ENCODE measurements around the gene GTPBP10.
"Not testable (repeated sequence)": the region's sequence is repeated elsewhere in the genome, so short reads cannot be mapped to it uniquely, and the experiment has no call there.

GTPBP10 gene, protein sequence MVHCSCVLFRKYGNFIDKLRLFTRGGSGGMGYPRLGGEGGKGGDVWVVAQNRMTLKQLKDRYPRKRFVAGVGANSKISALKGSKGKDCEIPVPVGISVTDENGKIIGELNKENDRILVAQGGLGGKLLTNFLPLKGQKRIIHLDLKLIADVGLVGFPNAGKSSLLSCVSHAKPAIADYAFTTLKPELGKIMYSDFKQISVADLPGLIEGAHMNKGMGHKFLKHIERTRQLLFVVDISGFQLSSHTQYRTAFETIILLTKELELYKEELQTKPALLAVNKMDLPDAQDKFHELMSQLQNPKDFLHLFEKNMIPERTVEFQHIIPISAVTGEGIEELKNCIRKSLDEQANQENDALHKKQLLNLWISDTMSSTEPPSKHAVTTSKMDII

DNA sequence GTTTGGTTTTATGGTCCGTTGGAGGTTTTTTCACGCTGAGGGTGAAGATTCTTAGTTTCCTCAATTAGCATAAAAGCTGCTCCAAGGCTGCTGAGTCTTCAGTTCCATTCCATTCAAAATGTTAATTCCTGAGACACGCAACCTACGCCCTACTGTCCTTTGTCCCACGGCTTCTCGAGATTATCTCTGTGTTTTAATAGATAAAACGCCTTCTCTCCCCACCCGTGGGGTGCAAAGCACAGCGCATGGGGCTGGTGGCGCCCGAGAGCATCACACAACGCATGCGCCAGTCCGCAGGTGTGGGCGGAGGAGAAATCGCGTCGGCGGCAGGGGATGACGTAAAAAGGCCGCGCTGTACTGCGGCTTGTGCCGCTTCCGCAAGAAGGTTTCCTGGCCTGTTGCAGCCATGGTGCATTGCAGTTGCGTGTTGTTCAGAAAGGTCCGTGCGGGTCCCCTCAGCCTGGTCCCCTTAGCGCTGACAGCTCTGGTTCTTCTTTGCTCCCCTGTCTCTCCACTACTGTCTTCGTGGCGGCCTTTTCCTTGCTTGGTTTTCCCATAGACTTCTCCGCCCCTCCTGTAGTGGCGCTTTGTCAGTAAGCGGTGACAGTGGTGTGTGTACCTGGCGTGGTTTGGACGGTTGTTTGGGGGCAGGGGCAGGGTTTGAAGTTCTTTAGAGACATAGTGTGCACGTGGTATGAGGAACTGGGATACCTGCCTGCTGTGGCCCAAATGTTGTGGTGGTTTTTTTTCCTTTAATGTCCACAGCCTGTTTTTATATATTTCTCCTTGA is at the start of gene GTPBP10:
GTPBP10 (plus strand) TSS at position 381 of the 790 bp plus-strand sequence; CDS start at position 407, 26 bp downstream.
- FAIRE-seq = no peak

DNA sequence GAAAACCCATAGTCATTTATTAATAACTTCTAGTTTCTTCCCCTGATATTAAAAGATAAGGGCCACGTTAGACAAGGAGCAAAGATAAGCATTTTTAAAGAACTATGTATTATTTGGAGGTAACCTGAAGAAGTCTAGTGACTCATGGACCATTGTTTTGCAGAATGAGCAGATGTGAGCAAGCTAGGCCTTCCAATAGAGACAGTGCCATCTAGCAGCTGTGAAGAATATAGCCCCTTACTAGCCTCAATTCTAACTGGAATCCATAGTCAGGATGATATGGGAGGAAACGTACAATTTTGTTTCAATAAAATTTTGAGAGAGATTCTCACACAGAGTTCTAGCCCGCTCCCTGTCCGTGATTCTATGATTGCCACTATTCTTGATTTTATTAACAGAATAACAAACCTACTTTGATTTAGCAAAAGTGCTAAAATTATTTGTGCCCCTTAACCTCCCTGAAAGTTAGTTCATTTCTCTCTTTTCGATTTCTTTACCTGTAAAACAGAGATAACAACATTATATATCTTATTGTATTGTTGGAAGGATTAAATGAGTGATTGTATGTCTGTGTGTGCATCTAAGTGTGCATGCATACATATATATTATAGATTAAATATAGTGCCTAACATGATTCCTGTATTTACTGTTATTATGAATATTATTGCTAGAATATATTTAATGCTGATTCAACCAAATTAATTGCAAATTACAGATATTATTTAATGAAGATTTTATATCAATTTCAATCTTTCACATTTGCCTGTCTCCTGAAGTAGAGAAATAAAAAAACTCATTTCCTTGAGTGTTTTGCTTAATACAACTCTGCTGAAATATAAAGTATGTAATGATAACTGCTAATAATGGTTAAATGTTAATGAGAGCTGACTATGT is 48.1 kb upstream of the GTPBP10 start:
- no peak for FAIRE-seq

DNA sequence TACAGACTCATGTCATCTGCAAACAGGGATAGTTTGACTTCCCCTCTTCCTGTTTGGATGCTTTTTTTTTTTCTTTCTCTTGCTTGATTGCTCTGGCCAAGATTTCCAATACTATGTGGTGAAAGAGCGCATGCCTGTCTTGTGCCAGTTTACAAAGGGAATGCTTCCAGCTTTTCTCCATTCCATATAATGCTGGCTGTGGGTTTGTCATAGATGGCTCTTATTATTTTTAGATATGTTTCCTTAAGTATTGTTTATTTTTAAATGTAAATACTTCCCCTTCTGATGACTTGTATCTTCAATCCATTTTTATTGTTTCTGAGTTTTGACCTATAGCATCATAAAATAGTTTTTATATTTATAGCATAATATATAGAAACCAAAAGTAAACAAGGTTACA is 43.3 kb upstream of the GTPBP10 start:
- no peak for FAIRE-seq

DNA sequence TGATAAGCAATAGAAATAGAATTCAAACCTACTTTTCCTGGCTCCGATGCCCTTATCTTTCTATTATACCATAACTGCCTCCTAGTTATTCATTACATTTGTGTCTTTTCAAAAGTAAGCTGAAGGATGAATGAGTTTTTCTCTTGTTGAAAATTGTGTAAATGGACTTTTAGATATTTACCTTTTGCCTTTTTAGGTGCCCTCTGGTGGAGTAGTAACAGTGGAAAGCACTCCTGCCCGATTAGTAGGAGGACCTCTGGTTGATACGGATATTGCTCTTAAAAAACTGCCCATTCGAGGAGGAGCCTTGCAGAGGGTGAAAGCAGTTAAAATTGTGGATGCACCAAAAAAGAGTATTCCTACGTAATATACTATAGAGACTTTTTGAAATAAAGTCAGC is 36.6 kb upstream of the GTPBP10 start:
- FAIRE-seq = no peak

DNA sequence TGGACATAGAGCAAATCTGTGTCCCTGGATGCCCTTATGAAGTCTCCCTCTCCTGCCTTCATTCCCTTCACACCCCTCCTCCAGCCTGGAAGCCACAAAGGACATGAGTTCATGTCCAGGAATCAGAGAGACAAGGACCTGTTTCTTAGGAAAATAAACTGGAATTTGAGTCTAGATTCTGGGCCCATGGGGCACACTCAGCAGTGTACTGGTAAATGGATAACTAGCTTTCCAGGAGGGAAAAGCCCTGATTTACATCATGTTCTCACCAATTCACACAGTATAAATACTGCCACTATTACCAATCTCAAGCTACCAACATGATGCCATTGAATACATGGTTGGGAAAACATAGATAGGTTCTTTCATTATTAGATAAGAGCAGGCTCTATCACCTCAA is 35.3 kb upstream of the GTPBP10 start:
- no peak for FAIRE-seq

DNA sequence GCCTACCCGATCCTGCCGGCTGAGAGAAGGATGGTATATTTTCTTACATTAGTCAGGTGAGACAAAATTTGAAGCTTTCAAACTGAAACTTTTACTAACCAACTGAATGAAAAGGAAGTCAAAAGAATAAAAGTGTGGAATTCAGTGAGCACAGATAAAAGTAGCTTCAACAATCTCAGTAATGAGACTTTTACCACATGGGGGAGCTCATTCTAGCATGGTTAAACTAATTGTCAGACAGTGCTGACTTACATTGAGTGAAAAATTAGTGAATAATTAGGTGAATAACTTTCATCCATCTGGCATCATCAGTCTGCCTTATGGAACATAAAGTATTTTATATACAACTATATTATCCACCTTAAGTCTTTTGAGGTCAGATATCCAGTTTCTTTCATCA is 33.8 kb upstream of the GTPBP10 start:
- no peak for FAIRE-seq

DNA sequence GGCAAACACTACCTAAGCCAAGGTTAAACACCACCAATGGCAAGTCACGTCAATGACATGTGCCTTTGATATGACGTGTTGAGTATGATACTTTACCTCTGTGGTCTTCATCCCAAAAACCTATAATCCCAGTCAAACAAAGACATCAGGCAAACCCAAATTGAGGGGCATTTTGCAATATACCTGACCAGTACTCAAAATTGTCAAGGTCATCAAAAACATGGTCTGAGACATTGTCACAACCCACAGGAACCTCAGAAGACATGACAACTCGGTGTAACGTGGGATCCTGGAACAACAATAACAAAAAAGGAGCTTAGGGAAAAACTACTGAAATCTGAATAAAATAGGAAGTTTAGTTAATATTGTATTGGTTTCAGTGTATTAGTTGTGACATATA is 32.6 kb upstream of the GTPBP10 start:
- no peak for FAIRE-seq

DNA sequence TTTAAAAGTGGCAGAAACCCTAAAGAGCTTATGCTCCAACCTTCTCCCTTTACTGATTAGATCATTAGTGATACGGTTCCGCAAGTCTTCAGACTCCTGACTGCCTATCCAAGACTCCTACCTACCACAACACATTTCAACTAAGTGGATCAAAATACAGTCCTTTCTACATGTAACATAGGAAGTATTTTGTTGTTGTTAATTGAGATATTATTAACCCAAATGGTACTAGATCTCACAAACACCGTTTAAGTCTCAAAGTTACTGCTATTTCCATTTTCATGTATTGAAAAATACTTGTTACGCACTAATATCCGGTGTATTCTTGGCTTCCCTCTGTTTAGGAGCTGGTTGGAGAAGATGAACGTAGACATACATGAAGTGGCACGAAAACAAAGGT is 26.5 kb upstream of the GTPBP10 start:
- FAIRE-seq = no peak

DNA sequence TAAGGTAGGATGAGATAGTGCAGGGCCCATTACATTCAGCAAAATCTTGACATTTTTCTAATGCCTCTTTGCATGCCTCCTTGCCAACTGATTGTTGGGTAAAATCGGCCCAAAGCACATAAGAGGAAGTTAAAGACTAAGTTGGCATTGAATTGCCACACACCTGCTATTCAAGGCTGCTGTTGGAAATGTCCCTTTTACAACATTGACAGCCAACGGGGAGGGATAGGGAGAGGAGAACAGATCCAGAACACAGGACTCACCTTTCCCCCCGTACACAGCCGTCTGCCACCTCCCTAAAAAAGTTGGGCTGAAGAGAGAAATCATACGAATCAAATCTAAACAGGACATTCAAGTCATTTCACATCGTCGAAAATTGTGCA is 26.1 kb upstream of the GTPBP10 start:
- FAIRE-seq = no peak

DNA sequence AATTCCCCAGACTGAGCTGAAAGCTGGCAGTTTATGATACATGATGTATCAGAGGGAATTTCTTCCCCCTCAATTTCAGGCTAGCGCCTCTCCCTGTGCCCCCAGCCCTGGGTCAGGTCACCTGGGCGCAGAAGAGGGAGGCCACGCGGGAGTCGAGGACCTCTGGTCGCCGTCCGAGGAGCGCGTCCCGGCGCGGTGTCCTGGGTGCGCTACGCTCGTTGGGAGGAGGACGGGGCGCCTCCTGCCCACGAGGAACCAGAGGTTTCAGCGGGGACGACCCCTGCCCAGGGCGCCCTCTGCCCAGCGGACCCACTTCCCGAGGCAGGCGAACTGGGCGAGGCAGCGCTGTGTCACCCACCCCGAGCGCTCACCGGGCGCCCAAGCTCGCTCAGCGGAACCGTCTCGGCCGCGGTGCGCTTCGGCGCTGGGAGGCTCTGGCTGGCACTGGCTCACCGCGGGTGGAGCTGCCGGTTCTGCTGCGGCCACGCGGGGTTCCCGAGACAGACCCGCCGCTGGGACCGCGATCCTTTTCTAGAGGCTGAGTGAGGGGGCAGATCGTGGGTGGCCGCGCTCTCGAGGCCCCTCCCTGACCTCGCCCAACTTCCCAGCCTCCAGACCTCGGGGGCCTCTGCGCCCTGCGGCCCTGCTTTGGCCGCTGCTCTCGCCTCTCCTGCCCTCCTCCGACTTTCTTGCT is 25.6 kb upstream of the GTPBP10 start, which contains the start of gene FAM237B:
FAM237B (minus strand) TSS at position 504 of the 694 bp plus-strand sequence. CDS start 1,556 bp downstream, outside the sequence.
- no peak for FAIRE-seq

DNA sequence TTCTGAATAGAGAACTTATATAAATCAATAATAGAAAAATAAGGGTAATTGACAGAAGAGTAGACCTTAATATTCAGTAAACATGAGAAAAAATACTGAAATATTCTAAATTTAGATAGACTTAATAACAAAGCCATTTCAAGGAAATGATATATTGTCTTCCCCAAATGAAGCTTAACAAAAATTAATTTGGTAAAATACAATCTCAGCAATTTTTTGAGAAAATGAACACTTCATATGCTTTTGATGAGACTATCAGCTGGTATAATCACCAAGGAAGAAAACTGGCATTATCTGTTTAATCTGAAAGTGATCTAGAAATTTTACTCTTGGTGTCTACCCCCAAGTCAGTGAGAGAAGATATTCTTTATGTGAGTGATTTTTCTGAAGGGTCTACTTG is 23.7 kb upstream of the GTPBP10 start:
- FAIRE-seq = no peak

DNA sequence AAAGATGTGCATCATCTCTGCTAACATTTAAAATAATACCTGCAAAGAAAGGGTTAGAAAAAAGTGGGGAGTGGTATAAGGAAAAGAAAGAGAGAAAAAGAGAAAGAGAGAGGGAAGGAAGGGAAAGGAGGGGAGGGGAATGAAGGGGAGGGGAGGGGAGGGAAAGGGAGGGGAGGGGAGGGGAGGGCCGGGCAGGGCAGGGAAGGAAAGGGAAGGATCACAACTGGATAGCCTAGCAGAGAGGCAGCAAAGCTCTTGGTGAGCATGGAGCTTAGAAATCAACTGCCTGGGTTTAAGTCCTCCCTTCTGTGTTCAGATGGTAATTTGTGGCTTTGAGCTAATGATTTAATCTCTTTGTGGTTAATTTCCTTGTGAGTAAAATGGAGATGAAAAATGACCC is 20.0 kb upstream of the GTPBP10 start:
- FAIRE-seq = no peak

DNA sequence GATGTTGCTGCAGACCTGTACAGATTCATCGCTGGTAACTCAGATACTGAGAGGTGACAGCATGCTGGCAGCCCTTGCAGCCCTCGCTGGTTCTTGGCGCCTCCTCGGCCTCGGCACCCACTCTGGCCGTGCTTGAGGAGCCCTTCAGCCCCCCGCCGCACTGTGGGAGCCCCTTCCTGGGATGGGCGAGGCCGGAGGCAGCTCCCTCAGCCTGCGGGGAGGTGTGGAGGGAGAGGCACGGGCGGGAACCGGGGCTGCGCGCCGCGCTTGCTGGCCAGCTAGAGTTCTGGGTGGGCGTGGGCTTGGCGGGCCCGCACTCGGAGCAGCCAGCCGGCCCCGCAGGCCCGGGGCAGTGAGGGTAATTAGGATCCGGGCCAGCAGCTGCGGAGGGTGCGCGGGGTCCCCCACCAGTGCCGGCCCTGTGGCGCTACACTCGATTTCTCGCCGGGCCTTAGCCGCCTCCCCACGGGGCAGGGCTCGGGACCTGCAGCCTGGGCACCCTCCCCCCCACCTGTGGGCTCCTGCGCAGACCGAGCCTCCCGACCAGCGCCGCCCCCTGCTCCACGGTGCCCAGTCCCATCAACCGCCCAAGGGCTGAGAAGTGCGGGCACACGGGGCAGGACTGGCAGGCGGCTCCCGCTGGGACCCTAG is 12.2 kb upstream of the GTPBP10 start:
- no peak for FAIRE-seq

DNA sequence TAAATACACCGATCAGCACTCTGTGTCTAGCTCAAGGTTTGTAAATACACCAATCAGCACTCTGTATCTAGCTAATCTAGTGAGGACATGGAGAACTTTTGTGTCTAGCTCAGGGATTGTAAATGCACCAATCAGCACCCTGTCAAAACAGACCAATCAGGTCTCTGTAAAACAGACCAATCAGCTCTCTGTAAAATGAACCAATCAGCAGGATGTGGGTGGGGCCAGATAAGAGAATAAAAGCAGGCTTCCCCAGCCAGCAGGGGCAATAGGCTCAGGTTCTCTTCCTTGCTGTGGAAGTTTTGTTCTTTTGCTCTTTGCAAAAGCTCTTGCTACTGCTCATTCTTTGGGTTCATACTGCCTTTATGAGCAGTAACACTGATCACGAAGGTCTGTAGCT is 11.6 kb upstream of the GTPBP10 start:
- FAIRE-seq = not testable (repeated sequence)

DNA sequence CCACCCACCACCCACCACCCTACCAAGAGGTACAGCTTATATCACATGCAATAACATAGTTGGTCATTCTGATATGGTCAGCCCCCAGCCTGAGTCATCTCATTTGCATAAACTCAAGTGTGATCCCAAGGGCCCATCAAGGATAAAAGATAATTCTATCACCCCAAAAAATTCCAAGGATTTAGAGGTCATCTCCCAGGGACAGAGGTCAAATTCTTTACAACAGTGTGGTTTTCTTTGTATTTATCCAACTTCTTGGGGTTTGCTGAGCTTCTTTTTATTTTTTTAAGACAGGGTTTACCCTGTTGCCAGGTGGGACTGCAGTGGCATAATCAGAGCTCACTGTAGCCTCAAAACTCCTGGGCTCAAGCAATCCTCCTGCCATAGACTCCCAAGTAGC is 9.4 kb upstream of the GTPBP10 start:
- FAIRE-seq = no peak

DNA sequence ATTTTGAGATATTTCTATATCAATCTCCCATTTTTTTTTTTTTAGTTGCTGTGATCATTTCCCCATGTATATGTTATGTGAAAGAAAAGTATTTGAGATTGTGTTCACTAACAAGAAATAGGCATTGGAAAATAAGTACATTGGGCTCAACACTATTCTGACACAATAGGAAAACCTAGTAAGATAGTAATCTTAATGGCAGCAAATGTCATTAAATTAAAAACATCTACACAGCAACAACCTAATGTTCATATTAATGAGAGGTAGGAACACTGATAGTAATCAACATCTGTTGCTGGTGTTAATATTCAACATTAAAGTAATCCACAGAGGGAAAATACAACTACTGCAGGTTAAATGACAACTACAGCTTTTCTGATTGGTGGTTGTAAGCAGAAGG is 1.5 kb upstream of the GTPBP10 start:
- no peak for FAIRE-seq

DNA sequence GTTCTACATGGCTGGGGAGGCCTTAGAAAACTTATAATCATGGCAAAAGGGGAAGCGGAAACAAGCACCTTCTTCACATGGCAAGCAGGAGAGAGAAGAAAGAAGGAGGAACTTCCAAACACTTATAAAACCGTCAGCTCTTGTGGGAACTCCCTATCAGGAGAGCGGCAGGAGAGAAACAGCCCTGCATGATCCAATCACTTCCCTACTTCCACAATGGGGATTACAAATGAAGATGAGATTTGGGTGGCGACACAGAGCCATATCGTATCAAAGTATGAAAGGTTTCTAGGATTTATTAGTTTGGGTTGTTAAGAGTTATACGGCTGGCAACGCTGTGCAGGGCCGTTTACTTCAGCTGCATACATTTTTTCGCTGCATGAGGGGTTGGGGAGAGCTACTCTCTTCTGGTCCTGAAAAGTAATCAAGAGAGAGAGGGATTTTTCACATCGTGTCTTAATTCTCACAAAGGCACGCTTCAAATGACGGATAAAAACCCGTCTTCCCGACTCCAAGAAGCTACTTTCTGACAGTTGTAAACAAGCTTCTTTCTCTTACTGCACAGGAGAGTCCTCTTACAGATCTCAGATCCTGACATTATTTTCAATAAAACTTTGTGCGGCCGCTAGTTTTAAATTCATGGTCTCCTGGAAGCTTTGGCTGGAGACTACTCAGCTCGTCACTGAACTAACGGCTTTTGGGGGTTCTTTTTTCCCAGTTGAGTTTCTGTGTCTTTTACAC is 751 bp upstream of the GTPBP10 start:
- no peak for FAIRE-seq

DNA sequence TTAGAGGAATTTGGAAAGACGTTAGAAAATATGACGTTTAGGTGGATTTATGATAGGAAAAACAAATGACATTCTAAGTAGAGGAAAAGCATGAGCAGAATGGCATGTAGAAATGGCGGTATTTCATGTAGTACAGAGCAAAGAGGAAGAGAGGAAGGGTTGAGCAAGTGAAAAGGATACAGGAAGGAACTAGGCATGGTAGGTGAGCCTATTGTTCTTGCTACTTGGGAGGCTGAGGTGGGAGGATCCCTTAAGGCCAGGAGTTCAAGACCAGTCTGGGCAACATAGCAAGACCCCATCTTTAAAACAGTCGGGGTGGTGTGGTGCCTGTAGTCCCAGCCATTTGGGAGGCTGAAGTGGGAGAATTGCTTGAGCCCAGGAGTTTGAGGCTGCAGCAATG is 1.2 kb downstream of the GTPBP10 start:
- FAIRE-seq = no peak

DNA sequence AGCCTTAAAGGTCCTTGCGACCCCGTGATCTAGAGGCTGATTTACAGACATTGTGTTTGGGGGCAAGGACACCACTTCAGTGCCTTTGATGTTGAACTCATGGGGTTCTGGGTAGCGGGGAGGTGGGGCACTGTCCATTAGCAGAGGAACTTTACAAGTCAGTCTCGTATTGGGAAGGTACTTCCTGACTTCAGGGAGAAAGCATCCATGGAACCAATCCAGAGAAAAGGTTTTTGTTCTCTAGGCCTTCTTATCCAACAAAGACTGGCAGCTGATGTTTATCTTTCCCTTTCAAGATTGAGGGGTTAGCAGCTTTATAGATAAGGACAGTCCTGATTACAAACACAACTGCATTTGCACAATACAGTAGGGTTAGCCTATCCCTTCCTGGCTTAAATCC is 2.8 kb downstream of the GTPBP10 start:
- FAIRE-seq = no peak

DNA sequence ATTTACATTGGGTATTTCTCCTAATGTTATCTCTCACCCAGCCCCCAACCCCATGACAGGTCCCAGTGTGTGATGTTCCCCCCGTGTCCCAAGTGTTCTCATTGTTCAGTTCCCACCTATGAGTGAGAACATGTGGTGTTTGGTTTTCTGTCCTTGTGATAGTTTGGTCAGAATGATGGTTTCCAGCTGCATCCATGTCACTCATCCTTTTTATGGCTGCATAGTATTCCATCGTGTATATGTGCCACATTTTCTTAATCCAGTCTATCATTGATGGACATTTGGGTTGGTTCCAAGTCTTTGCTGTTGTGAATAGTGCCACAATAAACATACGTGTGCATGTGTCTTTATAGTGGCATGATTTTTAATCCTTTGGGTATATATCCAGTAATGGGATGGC is 3.5 kb downstream of the GTPBP10 start:
- not testable (repeated sequence) for FAIRE-seq

DNA sequence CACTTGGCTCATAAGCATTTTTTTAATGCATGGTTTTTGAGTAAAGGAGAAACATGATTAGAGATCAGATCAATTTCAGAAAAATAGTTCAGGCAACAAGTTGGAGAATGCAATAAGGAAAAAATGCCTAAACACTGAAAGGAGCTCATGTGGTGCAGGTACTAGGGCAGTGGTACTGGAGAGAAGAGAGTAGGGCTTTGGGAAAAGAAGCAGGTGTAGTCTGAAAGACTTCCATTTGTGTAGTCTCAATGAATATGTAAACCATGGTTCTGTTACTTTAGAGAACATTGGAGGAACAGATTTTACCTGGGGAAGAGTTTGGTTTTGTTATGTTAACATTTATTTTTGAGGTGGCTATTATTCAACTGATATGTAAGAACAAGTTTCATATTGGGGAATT is 5.5 kb downstream of the GTPBP10 start:
- FAIRE-seq = no peak
